Ishikawa (cell line): Measurements from ENCODE around the gene GDAP1L1.

ENCODE experiments used
- CEBPB ChIP-seq: IDR thresholded peaks from 2 replicates; pipeline ENCODE4 v1.6.1; 2012
- CREB1 ChIP-seq: IDR thresholded peaks from 2 replicates; pipeline ENCODE4 v1.6.1; 2012; ENCODE audit warnings: low read depth
- EGR1 ChIP-seq: IDR thresholded peaks from 2 replicates; pipeline ENCODE4 v1.6.1; 2012
- EP300 ChIP-seq: IDR thresholded peaks from 2 replicates; pipeline ENCODE4 v1.6.1; 2012; ENCODE audit warnings: borderline replicate concordance
- FOXM1 ChIP-seq: IDR thresholded peaks from 2 replicates; pipeline ENCODE4 v1.6.1; 2012; ENCODE audit warnings: low read depth, borderline replicate concordance
- NFIC ChIP-seq: IDR thresholded peaks from 2 replicates; pipeline ENCODE4 v1.6.1; 2012
- RAD21 ChIP-seq: IDR thresholded peaks from 2 replicates; pipeline ENCODE4 v1.6.1; 2012; ENCODE audit warnings: low read depth
- REST ChIP-seq: IDR thresholded peaks from 2 replicates; pipeline ENCODE4 v1.6.1; 2012; ENCODE audit warnings: low read depth, mild to moderate bottlenecking
- TAF1 ChIP-seq: IDR thresholded peaks from 2 replicates; pipeline ENCODE4 v1.6.1; 2012; ENCODE audit warnings: low read depth, mild to moderate bottlenecking
- TCF12 ChIP-seq: IDR thresholded peaks from 2 replicates; pipeline ENCODE4 v1.6.1; 2012; ENCODE audit warnings: low read depth
- TEAD4 ChIP-seq: IDR thresholded peaks from 2 replicates; pipeline ENCODE4 v1.6.1; 2012
- USF1 ChIP-seq: IDR thresholded peaks from 2 replicates; pipeline ENCODE4 v1.6.1; 2012
- YY1 ChIP-seq: IDR thresholded peaks from 2 replicates; pipeline ENCODE4 v1.6.1; 2012; ENCODE audit warnings: low read depth
- ZBTB7A ChIP-seq: IDR thresholded peaks from 2 replicates; pipeline ENCODE4 v1.6.1; 2012; ENCODE audit warnings: low read depth
- TF ChIP-seq, protein P1 (sequence below): IDR thresholded peaks from 2 replicates; pipeline ENCODE4 v1.6.1; 2012

The GDAP1L1 gene

DNA sequence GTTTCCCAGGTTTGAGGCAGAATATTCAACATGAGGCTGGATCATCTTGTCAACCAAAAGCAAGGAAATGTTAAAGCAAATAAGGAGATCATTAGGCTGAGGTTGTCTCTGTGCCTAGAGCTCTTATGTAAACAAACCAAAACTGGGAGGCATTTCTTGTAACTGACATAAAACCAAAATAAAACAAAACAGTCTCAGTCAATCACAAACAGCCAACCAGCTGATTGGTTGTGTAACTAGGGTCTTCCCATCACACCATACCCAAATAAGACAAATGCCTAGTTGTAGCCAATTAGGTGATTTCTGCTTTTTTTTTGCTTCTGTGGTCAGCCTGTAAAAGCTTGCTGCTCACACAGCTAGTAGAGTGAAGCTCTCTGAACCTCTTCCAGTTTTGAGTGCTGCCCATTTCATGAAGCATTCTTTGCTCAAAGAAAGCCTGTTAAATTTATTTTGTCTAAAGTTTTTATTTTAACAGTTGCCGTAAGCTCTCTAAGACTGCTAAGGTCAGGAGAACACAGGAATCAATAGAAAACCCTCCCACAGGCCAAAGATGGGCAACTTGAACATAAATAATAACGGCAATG, 72.8 kb downstream of the GDAP1L1 start:
- TF ChIP-seq YY1 (no peak), EGR1 (no peak), CEBPB (no peak), TEAD4 (no peak), REST (no peak), TAF1 (no peak), CREB1 (no peak), RAD21 (no peak), USF1 (no peak), EP300 (no peak), NFIC (no peak), TCF12 (no peak), FOXM1 (no peak), ZBTB7A (no peak)
- TF ChIP-seq, protein P1, sequence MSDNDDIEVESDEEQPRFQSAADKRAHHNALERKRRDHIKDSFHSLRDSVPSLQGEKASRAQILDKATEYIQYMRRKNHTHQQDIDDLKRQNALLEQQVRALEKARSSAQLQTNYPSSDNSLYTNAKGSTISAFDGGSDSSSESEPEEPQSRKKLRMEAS = no peak

DNA sequence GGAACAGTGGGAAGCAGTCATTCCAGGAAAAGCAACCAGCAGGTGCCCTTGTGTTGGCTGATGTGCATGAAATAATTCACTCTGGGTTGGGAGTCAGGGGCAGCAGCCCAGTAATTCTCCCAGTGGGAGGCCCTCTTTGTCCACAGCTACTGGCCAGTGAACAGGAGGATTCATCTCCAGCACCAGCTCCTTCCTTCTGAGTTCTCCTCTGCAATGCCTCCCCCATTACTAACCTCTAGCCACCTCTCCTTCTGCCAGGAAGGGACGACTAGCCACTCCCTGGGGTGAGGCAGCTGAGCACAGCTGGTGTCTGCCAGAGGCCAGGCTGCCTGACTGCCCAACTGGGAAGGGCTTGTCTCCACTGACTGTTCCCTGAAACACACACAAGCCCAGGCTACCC, 77.2 kb downstream of the GDAP1L1 start:
- TF ChIP-seq TAF1 (no peak), CEBPB (peak; percentile 43), NFIC (peak; percentile 93), EP300 (peak; percentile 90), RAD21 (peak; percentile 2; the same call in 1 of the 2 replicates), TEAD4 (peak; percentile 72), FOXM1 (peak; percentile 80), ZBTB7A (peak; percentile 20; the same call in 1 of the 2 replicates), TCF12 (peak; percentile 97), REST (no peak)

DNA sequence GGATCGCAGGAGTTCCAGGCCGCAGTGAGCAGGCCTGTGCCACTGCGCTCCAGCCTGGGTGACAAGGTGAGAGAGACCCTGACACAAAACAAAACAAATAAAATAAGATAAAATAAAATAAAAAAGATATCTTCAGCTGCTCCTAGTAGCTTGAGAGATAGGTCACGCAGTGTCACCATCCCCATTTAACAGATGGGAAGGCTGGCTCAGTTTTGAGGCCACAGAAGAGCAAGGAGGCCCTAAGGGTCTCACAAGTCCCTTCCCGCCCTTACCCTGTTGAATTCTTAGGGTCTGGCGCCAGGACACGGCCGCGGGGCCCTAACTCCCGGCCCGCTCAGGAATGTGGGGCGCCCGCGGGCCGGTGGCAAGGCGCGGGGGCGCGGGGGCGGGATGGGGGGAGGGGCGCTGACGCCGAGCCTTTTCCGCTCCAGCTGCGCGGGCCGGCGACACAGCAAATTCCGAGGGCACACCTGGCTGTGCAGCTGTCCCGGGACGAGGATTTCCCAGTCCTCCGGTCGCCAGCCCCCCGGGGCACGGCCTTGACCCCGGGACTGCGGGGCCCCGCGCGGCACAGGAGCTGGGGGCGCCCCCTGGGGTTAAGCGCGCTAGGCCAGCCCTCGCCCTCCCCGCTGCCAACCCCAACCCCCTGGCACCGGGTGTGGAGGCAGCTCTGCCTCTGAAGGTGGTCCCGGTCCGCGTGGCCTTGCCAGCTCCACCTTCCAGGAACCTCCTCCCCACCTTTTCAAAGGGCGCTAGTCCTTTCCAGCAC, 79.5 kb downstream of the GDAP1L1 start:
- TF ChIP-seq YY1 = no peak
- TF ChIP-seq TEAD4 = peak; percentile 63
- peak; percentile 71 for TF ChIP-seq EP300
- peak; percentile 41; the same call in 1 of the 2 replicates for TF ChIP-seq EGR1
- no peak for TF ChIP-seq CREB1
- no peak for TF ChIP-seq TAF1
- peak; percentile 84 for TF ChIP-seq TCF12

- 0 out of 2 replicates have a peak, but pooled peaks have one; percentile 14 for TF ChIP-seq NFIC
Observed at GRCh38 chr20:44327748-44328147, 80.6 kb downstream of the GDAP1L1 start.

GRCh38 chr20:44328428-44328827, 81.3 kb downstream of the GDAP1L1 start:
- TF ChIP-seq ZBTB7A (no peak), EGR1 (no peak), CREB1 (no peak), TEAD4 (no peak), TCF12 (no peak), CEBPB (no peak), RAD21 (no peak), USF1 (no peak), YY1 (no peak)
- TF ChIP-seq, protein P1 = no peak
